Activated T-cell treated with anti-CD3 and anti-CD28 coated beads for 1 hour (primary cell): ENCODE results near the gene TXLNG.

Experiments
- DNase-seq: peaks from one replicate; pipeline ENCODE4 v3.0.0-alpha.2; 2020; ENCODE audit warnings: low read depth

TXLNG gene

GRCh38 chrX:16874458-16875095 lies 88.3 kb downstream of the TXLNG start:
- DNase-seq: no peak

DNA sequence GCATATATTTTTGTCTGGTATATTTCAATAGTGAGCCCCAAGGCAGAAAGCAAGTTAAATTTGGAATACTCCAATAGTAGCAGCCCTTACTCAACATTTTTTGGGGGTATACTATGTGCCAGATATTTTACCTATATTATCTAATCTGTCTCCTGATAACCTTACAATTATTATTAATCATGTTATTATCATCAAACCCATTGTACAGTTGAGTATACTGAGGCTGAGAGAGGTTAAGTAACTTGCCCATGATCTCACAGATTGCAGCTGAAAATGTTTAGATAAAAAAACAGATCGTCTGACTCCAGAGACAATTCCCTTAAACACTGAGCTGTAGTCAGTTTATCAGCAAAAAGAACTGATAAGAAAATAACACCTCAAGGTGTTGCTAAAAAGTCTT lies 90.4 kb downstream of the TXLNG start:
- no peak for DNase-seq

DNA sequence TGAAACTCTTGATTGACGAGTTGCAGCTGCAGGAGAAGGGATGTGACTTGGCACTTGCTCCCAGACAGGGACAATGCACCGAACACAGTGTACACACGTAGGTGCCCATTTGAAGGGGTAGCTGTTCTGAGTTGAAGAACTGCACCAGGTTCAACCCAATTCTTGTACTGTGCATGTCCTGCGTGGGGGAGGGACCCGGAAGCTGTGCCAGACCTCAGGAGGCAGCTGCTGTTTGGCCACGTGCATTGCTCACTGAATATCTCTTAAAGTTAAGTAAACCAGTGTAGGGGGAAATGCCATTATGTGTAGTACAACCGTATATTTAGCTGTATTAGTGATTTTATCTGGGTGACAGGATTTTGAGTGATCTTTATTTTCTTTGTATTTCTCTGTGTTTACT lies 95.9 kb downstream of the TXLNG start:
- no peak for DNase-seq

DNA sequence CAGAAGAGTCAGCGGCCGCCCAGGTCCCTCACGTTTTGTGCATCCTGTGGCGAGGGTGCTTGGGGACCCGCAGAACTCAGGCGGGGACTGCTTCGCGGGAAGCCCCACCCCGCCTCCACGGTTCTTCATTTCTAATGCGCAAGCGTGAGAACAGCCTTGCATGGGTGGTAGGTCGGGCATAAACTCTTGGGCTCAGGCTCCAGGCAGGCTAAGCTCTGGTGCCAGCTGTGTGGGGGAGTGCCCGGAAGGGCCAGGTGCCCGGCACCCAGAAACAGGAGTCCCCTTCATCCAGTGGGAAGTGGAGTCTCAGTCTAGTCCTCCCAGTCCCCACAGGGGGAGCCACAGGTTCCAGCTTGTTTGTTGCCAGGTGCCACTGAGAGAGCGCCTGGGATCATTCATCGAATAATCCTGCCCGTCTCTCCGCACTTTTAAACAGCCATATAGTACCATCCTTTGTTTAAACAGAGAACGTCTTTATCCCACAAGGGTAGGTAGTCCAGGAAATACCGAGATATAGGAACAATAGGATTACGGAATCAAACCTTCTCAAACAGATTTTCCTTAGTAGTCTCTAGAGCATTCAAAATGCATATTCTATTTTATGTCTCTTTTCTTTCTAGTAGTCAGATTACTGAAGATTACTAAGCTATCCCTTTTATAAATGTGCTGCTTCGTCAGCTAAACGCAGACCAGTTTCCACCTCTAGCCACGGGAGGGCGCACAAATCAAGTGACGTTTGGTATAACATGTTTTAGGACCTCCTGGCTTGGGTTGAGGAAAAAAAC lies 96.6 kb downstream of the TXLNG start:
- peak; percentile 61 for DNase-seq

DNA sequence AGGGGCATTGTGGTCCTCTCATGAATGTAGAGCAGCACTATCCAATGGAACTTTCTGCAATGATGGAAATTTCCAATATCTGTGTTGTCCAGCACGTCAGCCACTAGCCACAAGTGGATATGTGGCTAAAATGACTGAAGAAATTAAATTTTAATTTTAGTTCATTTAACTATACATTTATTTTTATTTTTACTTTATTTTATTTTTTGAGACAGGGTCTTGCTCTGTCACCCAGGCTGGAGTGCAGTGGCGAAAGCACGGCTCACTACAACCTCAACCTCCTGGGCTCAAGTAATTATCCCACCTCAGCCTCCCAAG lies 97.2 kb downstream of the TXLNG start:
- no peak for DNase-seq

- no peak for DNase-seq
Observed at GRCh38 chrX:16885628-16886027, 99.4 kb downstream of the TXLNG start.

- DNase-seq: peak; percentile 26
Observed at GRCh38 chrX:16892504-16893362, 106.5 kb downstream of the TXLNG start.
